ENCODE measurements around the gene NFIA. TPM values are rescaled to one million over a fixed set of nuclear protein-coding genes. Genes with fewer than 3 reads are reported as not detected.
"Not testable (repeated sequence)": the region's sequence is repeated elsewhere in the genome, so short reads cannot be mapped to it uniquely, and the experiment has no call there.

Gene NFIA
- total RNA-seq, 1 experiment from 2014 or later, result not detected

- H3K4me3 ChIP-seq, result no peak overlapping the region
- no peak for DNase-seq
- H3K27me3 ChIP-seq, result no peaks in the 10 kb centered on the region
- no peaks in the 10 kb centered on the region for H3K36me3 ChIP-seq
- H3K9me3 ChIP-seq, result no peaks in the 10 kb centered on the region
Observed at GRCh38 chr1:61268546-61269240, 186.3 kb downstream of the NFIA start.

- H3K27me3 ChIP-seq, result no peaks in the 10 kb centered on the region
- H3K4me3 ChIP-seq, result no peak overlapping the region
- no peaks in the 10 kb centered on the region for H3K9me3 ChIP-seq
- DNase-seq, result no peak
- no peaks in the 10 kb centered on the region for H3K36me3 ChIP-seq
Observed at GRCh38 chr1:61269602-61270001, 187.2 kb downstream of the NFIA start.

GRCh38 chr1:61270107-61270506, 187.7 kb downstream of the NFIA start:
- Histone ChIP-seq H3K36me3 (no peaks in the 10 kb centered on the region), H3K9me3 (no peaks in the 10 kb centered on the region), H3K4me3 (no peak overlapping the region), H3K27me3 (no peaks in the 10 kb centered on the region)
- no peak for DNase-seq

- no peaks in the 10 kb centered on the region; the same call in 1 of the 2 replicates for H3K27me3 ChIP-seq
- H3K4me3 ChIP-seq, result no peak overlapping the region
- DNase-seq, result no peak
- H3K36me3 ChIP-seq, result no peaks in the 10 kb centered on the region
- H3K9me3 ChIP-seq, result no peaks in the 10 kb centered on the region
Observed at GRCh38 chr1:61270761-61271411, 188.5 kb downstream of the NFIA start.

GRCh38 chr1:61271412-61271789, 189.0 kb downstream of the NFIA start:
- Histone ChIP-seq H3K4me3 (no peak overlapping the region), H3K27me3 (no peaks in the 10 kb centered on the region; the same call in 1 of the 2 replicates), H3K36me3 (no peaks in the 10 kb centered on the region), H3K9me3 (no peaks in the 10 kb centered on the region)
- DNase-seq, result no peak

- no peaks in the 10 kb centered on the region; the same call in 1 of the 2 replicates for H3K27me3 ChIP-seq
- H3K36me3 ChIP-seq, result no peaks in the 10 kb centered on the region
- H3K9me3 ChIP-seq, result no peaks in the 10 kb centered on the region
- H3K4me3 ChIP-seq, result no peak overlapping the region
- DNase-seq, result no peak
Observed at GRCh38 chr1:61273167-61273705, 190.9 kb downstream of the NFIA start.

GRCh38 chr1:61273861-61274260, 191.5 kb downstream of the NFIA start:
- Histone ChIP-seq H3K9me3 (no peaks in the 10 kb centered on the region), H3K27me3 (no peaks in the 10 kb centered on the region; the same call in 1 of the 2 replicates), H3K36me3 (no peaks in the 10 kb centered on the region), H3K4me3 (no peak overlapping the region)
- no peak for DNase-seq

- DNase-seq, result no peak
- Histone ChIP-seq H3K9me3 (no peaks in the 10 kb centered on the region), H3K27me3 (no peaks in the 10 kb centered on the region; the same call in 1 of the 2 replicates), H3K36me3 (no peaks in the 10 kb centered on the region), H3K4me3 (no peak overlapping the region)
Observed at GRCh38 chr1:61274939-61275338, 192.6 kb downstream of the NFIA start.

- no peaks in the 10 kb centered on the region for H3K9me3 ChIP-seq
- H3K4me3 ChIP-seq, result no peak overlapping the region
- no peaks in the 10 kb centered on the region for H3K36me3 ChIP-seq
- DNase-seq, result no peak
- no peaks in the 10 kb centered on the region; the same call in 1 of the 2 replicates for H3K27me3 ChIP-seq
Observed at GRCh38 chr1:61276246-61276645, 193.9 kb downstream of the NFIA start.

- H3K27me3 ChIP-seq, result no peaks in the 10 kb centered on the region; the same call in 1 of the 2 replicates
- H3K36me3 ChIP-seq, result no peaks in the 10 kb centered on the region
- H3K9me3 ChIP-seq, result no peaks in the 10 kb centered on the region
- no peak overlapping the region for H3K4me3 ChIP-seq
- DNase-seq, result no peak
Observed at GRCh38 chr1:61277121-61277690, 194.8 kb downstream of the NFIA start.

GRCh38 chr1:61278503-61278902, 196.1 kb downstream of the NFIA start:
- H3K9me3 ChIP-seq, H3K27me3 ChIP-seq, H3K36me3 ChIP-seq, DNase-seq, H3K4me3 ChIP-seq: not testable (repeated sequence)

- DNase-seq, result no peak
- Histone ChIP-seq H3K9me3 (no peaks in the 10 kb centered on the region), H3K27me3 (no peaks in the 10 kb centered on the region; the same call in 1 of the 2 replicates), H3K36me3 (no peaks in the 10 kb centered on the region), H3K4me3 (no peak overlapping the region)
Observed at GRCh38 chr1:61278966-61279365, 196.6 kb downstream of the NFIA start.

- no peak for DNase-seq
- Histone ChIP-seq H3K4me3 (no peak overlapping the region), H3K36me3 (no peaks in the 10 kb centered on the region), H3K9me3 (no peaks in the 10 kb centered on the region), H3K27me3 (no peaks in the 10 kb centered on the region; the same call in 1 of the 2 replicates)
Observed at GRCh38 chr1:61279570-61279969, 197.2 kb downstream of the NFIA start.

- Histone ChIP-seq H3K4me3 (no peak overlapping the region), H3K36me3 (no peaks in the 10 kb centered on the region), H3K9me3 (no peaks in the 10 kb centered on the region), H3K27me3 (no peaks in the 10 kb centered on the region; the same call in 1 of the 2 replicates)
- no peak for DNase-seq
Observed at GRCh38 chr1:61280452-61280851, 198.1 kb downstream of the NFIA start.

GRCh38 chr1:61282387-61282786, 200.0 kb downstream of the NFIA start:
- Histone ChIP-seq H3K27me3 (no peaks in the 10 kb centered on the region), H3K9me3 (no peaks in the 10 kb centered on the region), H3K4me3 (no peak overlapping the region), H3K36me3 (no peaks in the 10 kb centered on the region)
- DNase-seq, result no peak

GRCh38 chr1:61284248-61284854, 202.0 kb downstream of the NFIA start:
- no peaks in the 10 kb centered on the region for H3K27me3 ChIP-seq
- H3K4me3 ChIP-seq, result no peak overlapping the region
- no peaks in the 10 kb centered on the region for H3K9me3 ChIP-seq
- DNase-seq, result no peak
- H3K36me3 ChIP-seq, result no peaks in the 10 kb centered on the region

- no peaks in the 10 kb centered on the region for H3K36me3 ChIP-seq
- DNase-seq, result no peak
- H3K27me3 ChIP-seq, result no peaks in the 10 kb centered on the region
- H3K4me3 ChIP-seq, result no peak overlapping the region
- H3K9me3 ChIP-seq, result no peaks in the 10 kb centered on the region
Observed at GRCh38 chr1:61284936-61285335, 202.6 kb downstream of the NFIA start.
